Ramos (cell line): Measurements from ENCODE around the gene CREM.

Experiments used
- in situ Hi-C: fragments of 300-500 bp; cut with MboI; formaldehyde crosslinking; loops from one replicate; pipeline ENCODE4 v1.14.3; 2022; ENCODE audit warnings: low sequenced_read_pairs; ENCODE audit not compliant: unreplicated experiment

CREM gene

DNA sequence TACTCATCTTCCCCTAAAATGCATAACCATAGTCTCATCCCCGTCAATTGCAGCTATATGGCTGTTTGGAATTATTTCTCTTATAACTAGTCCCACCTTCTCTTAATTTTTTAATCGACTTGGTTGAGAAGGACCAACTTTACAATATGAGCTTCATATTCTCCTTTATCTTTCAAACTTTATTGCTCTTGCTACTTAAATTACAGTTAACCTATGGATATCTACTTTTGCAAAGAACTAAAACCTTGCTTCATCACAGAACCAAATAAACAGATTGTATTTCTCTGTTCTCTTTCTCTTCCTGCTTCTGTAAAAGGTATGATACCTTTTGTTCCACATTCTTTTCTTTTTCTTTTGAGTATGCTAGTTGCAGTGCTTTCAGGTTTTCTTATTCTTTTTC is 6.1 kb downstream of the CREM start:
- in situ Hi-C loops = no loop called here

DNA sequence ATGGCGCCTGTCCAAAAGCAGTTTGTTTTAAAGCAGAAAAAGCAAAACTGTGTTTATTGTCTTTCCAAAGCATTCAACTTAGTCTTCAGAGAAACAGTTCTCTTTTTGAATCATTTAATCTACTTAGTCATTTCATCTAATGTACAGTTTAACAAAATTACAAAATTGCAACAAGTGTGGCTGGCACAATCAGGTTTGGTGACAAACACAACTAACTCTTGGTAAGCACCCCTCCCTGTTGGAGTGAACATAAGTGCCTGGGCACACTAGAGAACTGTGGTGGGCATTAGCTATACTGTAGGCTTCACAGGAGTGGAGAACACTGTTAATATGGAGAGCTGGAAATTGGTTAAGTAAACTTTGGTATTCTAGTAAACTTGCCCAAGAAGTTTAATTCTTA is 6.9 kb downstream of the CREM start:
- in situ Hi-C loops = no loop called here

DNA sequence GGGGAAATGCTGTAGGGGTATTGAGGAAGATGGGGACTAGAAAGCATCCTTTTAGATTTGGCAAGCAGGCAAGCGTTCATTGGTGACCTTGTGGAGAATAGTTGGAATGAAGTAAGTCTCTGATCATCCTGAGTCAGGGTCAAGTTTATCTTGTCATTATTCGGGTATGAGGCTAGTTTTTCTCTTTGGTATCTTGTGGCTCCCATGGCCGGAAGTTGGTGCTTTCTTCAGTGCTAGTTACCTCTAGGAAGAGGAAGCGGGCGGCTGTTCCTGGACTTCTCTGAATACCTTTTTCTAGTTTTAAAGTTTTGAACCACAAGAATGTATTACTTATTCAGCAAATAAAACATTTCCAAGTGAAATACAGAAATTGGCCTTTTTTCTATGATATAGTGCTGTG is 9.2 kb downstream of the CREM start:
- in situ Hi-C loops = no loop called here

DNA sequence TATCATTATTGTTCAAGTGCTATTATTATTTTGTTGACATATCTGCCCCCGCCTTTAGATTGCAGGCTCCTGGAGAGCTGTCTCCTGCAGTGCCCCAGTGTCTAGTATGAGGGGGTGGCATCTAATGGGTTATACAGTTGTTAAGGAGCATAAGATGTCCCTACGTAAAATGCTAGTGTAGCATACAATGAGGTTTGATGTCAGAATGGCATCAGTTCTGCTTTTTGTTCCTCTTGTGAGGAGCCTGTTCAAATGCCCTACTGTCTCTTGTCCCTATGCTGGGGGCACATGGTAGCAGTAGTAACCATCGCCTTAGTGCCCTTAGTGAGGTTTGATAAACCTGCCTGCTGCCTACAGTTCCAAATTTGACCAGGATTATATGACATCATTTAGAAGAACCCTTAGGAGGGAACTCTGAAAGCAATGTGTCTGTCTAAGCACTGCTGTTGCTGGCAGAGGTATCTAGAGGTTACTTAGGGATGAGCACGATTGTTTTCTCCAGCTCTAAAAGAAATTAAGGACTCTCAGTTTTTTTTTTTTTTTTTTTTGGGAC is 9.7 kb downstream of the CREM start:
- in situ Hi-C loops = no loop called here

DNA sequence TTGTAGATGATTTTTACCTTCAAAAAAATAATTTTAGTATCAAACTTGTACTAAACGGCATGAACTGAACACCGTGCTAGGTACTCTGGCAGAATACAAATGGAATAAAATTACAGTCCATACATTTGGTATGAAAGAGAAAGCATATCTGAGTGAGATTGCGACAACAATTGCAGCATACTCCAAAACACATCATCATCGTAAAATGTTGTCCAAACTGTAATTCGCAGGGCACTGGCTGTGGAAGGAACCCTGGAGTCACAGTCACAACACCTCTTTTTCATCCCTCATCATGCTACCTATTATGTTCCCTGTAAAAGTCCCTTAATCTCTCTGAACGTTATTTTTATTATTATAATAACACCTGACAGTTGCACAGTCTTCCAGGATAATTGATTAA is 13.5 kb downstream of the CREM start:
- in situ Hi-C loops = no loop called here

DNA sequence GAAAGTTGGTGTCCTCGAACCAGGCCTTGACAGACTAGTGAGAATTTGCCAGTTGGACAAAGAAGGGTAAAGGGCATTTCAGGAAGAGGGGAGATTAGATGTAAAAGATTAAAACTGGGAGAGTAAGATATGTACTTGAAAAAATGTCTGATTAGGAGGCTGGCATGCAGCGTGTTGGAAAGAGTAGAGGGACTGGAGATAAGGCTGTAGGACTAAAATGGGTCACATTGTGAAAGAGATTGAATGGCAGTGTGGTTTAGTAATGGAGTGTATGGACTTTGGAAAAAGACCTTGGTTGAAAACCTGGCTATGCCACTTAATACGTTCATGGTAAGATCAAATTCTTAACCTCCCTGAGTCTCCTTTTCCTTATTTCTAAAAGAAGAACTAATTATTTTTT is 14.1 kb downstream of the CREM start:
- in situ Hi-C loops = no loop called here

DNA sequence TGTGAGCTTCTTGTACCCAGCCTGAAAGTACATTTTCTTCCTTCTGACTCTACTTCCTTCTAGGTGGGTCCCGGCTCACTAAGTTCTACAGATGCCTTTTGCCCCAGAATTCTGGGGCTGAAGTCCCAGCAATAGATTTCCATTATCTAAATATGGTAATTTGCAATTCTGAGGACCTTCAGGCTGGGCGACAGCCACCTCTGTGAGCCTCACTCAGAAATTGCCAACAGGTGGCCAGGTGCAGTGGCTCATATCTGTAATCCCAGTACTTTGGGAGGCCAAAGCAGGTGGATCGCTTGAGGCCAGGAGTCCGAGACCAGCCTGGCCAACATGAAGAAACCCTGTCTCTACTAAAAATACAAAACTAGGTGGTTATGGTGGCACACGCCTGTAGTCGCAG is 23.7 kb downstream of the CREM start:
- in situ Hi-C loops = no loop called here

DNA sequence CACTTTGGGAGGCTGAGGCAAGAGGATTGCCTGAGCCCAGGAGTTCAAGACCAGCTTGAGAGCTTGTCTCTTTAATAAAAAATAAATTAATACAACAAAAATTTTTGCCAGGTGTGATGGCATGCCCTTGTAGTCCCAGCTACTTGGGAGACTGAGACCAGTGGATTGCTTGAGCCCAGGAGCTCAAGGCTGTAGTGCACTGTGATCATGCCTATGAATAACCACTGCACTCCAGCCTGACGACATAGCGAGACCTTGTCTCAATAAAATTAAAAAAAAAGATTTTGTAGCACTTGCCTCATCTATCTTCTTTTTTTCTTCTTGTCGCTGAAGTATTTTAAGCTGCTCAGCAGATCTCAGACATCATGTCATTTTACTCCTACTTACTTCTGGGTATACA is 26.3 kb downstream of the CREM start:
- in situ Hi-C loops = no loop called here

DNA sequence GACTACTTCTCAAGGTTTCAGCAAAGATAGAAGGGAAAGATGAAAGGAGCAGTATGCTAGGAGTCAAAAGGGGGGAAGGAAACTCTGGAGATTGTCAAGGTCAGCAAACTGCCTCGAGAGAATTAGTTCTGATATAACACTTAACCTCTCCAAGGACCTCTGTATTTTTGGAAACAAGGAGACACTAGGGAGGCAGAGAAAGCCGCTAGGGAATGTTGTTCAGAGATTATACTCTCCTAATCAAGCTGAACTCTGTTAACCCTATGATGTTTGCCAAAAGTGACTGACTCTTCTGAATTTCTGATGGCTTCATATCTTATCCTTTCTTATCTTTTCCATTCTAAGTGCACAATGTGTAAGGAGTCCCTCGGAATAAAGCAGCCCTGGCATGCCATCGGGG is 27.1 kb downstream of the CREM start:
- in situ Hi-C loops = no loop called here

DNA sequence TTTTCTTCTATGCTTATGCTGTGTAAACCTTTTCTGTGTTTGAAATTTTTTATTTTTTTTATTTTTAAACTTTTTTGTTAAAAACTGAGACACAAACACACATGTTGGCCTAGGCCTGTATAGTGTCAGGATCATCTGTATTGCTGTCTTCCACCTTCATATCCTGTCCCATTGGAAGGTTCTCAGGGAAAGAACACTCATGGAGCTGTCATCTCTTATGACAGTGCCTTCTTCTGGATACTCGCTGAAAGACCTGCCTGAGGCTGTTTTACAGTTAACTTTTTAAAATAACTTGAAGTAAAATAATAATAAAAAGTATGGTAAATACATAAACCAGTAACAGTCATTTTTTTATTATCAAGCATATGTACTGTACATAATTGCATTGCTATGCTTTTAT is 34.1 kb downstream of the CREM start:
- in situ Hi-C loops = no loop called here

DNA sequence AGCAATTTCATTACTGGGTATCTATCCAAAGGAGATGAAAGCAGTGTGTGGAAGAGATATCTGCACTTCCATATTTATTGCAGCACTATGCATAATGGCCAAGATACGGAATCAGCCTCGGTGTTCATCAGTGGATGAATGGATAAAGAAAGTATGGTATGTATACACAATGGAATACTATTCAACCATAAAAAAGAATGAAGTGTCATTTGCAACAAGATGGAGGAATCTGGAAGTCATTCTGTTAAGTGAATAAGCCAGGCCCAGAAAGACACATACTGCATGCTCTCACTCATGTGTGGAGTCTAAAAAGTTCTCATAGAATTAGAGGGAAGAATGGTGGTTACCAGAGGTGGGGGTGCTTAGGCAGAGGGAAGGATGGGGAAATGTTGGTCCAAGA is 35.3 kb downstream of the CREM start:
- in situ Hi-C loops = no loop called here

DNA sequence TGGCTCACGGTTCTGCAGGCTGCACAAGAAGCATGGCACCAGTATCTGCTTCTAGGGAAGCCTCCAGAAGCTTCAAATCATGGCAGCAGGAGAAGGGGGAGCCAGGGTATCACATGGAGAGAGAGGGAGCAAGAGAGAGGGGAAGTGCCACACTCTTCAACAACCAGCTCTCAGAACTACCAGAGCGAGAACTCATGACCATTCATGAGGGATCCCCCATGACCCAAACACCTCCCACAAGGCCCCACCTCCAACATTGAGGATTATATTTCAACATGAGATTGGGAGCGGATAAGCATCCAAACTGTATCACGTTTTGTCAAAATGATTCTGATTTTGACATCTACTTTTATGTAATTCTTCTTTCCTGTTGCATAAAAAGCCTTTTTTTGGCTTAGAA is 38.5 kb downstream of the CREM start:
- in situ Hi-C loops = no loop called here

DNA sequence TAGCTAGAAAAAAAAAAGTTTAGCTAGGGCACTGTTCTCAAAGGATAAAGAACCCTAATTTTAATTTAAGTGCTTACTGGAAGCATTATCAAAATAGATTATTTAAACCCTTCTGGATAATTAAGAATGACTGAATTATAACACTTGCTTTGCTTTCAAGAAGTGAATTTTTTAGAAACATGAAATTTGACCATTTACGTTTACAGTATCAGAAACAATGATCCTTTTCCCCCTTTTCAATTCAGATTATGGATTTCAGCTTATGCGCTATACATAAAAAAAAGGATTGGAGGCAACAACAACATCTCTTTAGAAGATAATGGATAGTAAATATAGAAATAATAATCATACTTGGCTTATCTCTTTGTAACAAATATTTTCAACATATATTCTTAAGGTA is 39.2 kb downstream of the CREM start:
- in situ Hi-C loops = no loop called here

DNA sequence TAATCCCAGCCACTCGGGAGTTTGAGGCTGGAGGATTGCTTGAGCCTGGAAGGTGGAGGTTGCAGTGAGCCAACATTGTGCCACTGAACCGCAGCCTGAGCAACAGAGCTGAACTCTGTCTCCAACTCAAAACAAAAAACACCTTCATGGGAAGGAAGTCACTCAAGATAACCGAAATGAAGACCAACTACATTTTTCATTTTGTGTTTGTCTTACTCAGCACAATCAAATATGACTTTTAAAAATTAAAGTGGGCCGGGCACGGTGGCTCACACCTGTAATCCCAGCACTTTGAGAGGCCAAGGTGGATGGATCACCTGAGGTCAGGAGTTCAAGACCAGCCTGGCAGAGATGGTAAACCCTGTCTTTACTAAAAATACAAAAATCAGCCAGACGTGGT is 40.0 kb downstream of the CREM start:
- in situ Hi-C loops = no loop called here

DNA sequence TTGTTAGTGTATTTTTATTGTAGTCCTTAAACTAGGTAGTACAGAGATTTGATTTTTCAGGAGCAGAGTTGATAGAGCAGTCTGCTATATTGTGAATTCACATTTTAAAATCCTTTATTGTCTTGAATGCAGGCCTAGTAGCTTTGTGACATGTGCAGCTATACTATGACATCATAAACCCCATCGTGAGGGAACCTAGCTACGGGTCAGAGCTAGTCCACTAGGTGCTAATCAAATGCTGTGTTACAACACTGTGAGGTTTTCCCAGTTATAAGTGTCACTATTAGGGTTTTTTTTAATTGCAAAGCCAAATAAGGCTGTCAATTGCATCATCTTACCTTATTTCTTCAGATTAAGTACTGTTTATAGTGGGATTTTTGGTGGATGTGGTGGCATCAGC is 40.7 kb downstream of the CREM start:
- in situ Hi-C loops = no loop called here

DNA sequence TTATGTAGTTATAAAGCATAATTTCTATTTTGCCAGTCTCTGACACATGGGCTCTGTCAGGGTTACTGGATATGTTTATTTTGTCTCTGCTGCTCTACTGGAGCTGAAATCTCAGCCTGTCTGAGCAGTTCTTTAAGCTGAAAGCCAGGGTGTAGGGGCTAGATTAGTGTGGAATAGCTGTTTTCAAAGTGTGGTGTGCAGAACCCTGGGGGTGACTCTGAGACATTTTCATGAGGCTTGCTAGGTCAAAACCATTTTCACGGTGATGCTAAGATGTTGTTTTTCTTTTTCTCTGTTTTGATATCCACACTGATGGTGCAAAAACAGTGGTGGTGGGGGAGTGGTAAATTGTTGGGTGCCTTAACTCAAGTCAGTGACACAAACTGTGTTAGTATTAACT is 45.5 kb downstream of the CREM start:
- in situ Hi-C loops = no loop called here

DNA sequence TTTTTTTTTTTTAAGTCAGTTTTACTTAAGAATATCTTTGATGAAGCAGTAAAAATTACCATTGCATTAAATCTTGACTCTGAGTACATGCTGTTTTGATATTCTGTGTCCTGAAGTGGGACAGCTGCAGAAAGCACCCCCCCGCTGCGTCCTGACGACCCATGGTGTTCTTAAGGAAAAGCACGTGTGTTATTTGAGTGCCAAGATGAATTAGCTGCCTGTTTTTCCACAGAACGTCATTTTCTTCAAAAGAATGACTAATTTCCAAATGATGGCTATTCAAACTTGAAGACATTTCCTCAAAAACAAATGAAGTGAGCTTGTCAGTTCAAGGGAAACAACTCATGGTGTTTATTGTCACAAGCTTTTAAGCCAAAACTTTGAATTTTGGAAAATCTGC is 45.9 kb downstream of the CREM start:
- in situ Hi-C loops = no loop called here

DNA sequence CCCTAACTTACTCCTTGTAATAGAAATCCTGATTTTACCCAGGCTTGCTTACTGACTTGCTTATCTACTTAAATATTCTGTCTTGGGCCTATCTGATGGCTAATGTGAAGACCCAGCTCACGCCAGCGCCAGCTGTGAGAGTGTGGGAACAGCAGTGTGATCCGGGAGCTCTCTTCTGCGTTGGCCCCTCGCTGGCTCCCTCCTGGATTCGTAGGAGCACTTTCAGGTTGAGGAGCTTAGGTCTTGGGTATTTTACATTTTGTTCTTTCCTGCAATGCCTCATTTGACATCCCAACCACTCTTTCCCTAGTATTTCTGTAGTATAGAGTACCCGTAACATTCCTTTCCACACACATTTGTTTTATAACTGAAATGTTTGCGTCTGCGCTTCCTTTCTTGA is 51.7 kb downstream of the CREM start:
- in situ Hi-C loops = no loop called here

DNA sequence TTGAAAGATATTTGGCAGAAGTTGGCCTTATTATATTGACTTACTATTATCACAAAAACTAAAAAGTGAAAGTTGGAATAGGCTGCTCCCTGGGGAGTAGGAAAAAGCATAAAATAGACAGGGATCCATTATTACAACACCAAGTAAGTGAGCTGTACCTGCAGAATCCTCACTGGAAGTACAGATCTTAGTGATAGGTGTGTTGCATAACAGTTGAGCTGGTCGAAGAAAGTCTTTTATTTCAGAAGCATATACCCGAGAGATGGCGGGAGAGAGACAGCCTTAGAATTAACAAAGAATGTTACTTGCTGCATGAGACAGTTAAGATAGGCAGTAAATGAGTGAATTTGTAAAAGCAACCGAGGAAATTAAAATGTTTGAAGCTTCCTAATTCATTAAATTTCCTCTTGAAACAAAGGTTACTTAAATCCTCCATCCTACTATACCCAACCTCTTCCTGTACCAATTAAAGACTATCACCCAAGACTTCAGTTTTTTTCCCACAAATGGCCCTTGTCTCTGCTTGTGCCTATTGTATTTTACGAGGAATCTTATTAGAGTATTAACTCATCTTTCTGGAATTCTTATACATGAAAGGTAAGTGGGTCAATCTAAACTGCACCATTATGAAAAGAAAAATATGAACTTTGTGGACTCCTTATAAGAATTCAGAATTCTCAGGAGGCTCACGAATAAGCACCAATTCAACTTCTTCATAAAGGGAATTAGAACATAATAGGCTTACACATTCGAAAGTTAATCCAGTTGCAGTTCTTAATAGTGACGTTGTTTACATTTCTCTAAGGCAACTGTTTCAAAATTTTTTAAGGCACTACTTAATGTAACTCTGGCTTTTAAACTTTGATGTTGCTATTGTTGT is 56.2 kb downstream of the CREM start:
- in situ Hi-C loops = no loop called here

DNA sequence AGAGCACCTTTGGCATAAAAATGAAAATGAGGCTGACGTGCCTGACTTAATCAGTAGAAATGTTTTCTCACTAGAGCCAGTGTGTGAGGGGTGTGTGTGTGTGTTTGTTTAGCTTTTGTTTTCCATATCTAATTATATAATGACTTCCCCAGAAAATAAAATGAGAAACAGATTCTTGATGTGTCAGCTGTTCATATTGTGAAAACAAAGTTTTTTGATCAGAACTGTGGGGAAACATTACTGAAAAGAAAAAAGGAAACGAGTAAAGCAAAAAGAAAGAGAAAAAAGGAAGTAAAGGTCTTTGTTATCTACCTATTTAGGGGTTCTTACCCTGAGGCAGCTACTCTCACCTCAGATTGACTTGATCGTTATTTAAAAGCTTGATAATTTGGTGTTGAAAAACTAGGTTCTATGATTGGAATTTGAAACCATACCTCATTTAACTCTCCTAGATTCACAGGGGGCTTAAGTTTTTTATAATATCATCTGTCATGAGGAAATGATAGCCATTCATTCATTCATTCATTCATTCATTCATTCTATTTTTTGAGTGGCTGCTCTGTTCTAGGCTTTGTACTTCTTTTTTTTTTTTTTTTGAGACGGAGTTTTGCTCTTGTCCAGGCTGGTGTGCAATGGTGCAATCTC is 58.0 kb downstream of the CREM start:
- in situ Hi-C loops = no loop called here

DNA sequence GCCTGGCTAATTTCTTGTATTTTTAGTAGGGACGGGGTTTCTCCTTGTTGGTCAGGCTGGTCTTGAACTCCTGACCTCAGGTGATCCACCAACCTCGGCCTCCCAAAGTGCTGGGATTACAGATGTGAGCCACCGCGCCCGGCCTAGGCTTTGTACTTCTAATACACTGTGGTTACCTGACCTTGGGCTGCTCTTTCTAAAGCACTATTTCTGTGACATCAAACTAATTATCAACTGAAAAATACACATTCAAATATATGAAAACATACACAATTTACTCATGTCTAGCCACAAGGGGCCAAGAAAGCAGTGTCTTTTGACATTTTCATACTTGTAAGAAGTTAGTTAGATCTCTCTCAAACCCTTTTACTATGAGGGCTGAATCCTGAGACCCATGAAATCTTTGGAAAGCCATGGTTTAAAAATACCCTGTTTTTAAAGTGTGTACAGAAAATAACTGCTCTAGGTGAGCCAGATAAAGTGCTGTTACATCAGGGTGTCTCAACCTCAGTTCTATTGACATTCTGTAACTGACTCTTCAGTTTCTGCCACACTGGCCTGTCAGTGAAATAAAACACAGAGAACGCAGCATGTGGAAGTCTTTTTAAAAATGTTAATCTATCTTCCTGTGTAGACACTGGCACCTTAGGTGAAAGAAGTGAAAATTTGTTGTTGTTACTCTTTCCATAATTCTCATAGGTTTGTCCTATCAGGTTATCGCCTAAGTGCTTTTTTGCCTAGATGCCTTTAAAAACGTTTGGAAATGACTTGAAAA is 58.8 kb downstream of the CREM start:
- in situ Hi-C loops = no loop called here
